Progenitor cell of endocrine pancreas (in vitro differentiated cells): ENCODE measurements around the gene VPS8. TPM values are rescaled to one million over a fixed set of nuclear protein-coding genes. Genes with fewer than 3 reads are reported as not detected.

ENCODE experiments used
- DNase-seq: peaks from one replicate; pipeline ENCODE4 v3.0.0; 2021; ENCODE audit warnings: low spot score; ENCODE audit not compliant: unreplicated experiment
- H3K27ac Mint-ChIP-seq: 2 replicates; pipeline ENCODE4 v1.8.0; 2021; ENCODE audit warnings: mild to moderate bottlenecking, moderate library complexity, mixed read lengths
- H3K27me3 Mint-ChIP-seq: 2 replicates; pipeline ENCODE4 v1.8.0; 2021; ENCODE audit warnings: mixed read lengths
- H3K36me3 Mint-ChIP-seq: 2 replicates; pipeline ENCODE4 v1.8.0; 2022; ENCODE audit warnings: mixed read lengths; ENCODE audit not compliant: insufficient read depth
- H3K4me1 Mint-ChIP-seq: 2 replicates; pipeline ENCODE4 v1.8.0; 2021; ENCODE audit warnings: low read depth, mixed read lengths
- H3K4me3 Mint-ChIP-seq: 2 replicates; pipeline ENCODE4 v1.8.0; 2021; ENCODE audit warnings: low read depth, mild to moderate bottlenecking, moderate library complexity, mixed read lengths
- H3K9me3 Mint-ChIP-seq: 2 replicates; pipeline ENCODE4 v1.8.0; 2021; ENCODE audit warnings: low read depth, mixed read lengths
- CTCF ChIP-seq: fragments of 200-600 bp; sonication (generic); IDR thresholded peaks from one replicate; pipeline ENCODE4 v1.5.0; 2021; ENCODE audit warnings: antibody characterized with exemption, mild to moderate bottlenecking; ENCODE audit not compliant: unreplicated experiment
- total RNA-seq: library from RNA; stranded (reverse); gene quantifications from 2 replicates; pipeline ENCODE4 v1.2.1, GENCODE V29; 2021

VPS8 gene
- total RNA-seq, 1 donor from 2014 or later, result 89.4 TPM

DNA sequence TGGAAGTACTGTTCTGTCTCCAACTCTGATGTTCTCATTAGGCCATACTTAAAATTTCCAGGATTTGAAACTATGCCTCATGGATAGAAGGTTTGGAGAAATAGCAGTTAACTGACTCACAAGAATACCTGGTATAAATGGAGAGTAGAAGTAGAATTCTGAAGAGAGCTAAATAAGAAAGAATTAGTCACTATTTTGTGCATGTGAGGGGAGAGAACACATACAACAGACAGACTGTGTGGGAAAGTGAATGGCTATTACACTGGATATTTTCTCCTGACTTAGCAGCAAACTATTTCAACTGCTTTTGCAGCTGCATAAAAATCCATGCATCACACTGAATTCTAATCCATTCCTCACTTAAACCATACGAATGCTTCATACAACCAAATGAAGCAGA, 269.6 kb downstream of the VPS8 start:
- H3K27me3 Mint-ChIP-seq, result no peaks in the 10 kb centered on the region
- no peak overlapping the region for H3K4me3 Mint-ChIP-seq
- H3K9me3 Mint-ChIP-seq, result no peaks in the 10 kb centered on the region
- no peak overlapping the region for H3K27ac Mint-ChIP-seq
- DNase-seq, result no peak
- TF ChIP-seq CTCF, result no peak
- no peaks in the 10 kb centered on the region for H3K4me1 Mint-ChIP-seq
- no peaks in the 10 kb centered on the region for H3K36me3 Mint-ChIP-seq

DNA sequence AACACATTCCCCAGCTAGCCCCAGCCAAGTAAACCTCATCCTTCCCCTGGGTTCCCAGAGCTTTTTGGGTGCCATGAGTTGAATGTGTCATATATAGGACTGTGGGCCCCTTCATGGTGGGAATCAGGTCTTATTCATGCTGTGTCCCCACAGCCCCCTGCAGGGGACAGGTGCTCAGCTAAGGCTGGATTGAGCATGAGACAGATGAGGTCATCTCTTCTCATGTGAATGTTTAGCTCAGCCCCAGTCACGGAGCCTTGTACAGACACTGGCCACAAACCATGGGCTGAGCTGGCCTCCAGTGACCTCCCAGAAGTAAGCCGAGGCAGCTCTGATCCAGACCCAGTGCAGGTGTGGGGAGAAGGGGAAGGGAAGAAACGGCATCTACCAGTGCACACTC, 270.2 kb downstream of the VPS8 start:
- H3K9me3 Mint-ChIP-seq, result no peaks in the 10 kb centered on the region
- no peak overlapping the region for H3K4me3 Mint-ChIP-seq
- no peak for TF ChIP-seq CTCF
- H3K4me1 Mint-ChIP-seq, result no peaks in the 10 kb centered on the region
- H3K36me3 Mint-ChIP-seq, result no peaks in the 10 kb centered on the region
- DNase-seq, result no peak
- no peak overlapping the region for H3K27ac Mint-ChIP-seq
- no peaks in the 10 kb centered on the region for H3K27me3 Mint-ChIP-seq

DNA sequence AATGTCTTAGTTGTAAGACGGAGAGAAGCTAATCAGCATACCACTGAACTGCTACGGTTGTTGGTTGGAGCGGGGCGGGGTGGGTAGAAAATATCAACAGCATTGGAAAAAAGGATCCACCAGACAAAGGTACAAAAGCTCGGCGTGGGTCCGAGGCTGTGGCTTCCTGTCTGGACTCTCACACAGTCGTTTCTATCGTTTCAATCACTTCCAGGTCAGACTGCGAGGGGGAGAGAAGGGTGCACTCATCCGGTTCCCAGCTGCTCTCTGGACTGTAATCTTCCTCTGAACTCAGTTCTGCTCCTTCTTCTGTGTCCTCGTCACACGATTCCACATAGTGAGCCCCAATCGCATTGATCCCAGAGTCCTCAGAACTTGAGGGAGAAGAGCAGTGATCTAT, 270.9 kb downstream of the VPS8 start:
- Mint-ChIP-seq H3K27ac (no peak overlapping the region), H3K4me1 (no peaks in the 10 kb centered on the region), H3K9me3 (no peaks in the 10 kb centered on the region), H3K36me3 (no peaks in the 10 kb centered on the region), H3K4me3 (no peak overlapping the region), H3K27me3 (no peaks in the 10 kb centered on the region)
- DNase-seq, result no peak
- no peak for TF ChIP-seq CTCF

- no peaks in the 10 kb centered on the region for H3K36me3 Mint-ChIP-seq
- no peak overlapping the region for H3K27ac Mint-ChIP-seq
- no peaks in the 10 kb centered on the region for H3K27me3 Mint-ChIP-seq
- no peaks in the 10 kb centered on the region for H3K4me1 Mint-ChIP-seq
- no peak for DNase-seq
- H3K4me3 Mint-ChIP-seq, result no peak overlapping the region
- H3K9me3 Mint-ChIP-seq, result no peaks in the 10 kb centered on the region
- no peak for TF ChIP-seq CTCF
These were observed 272.4 kb downstream of the VPS8 start for GRCh38 chr3:185084402-185084801.

- TF ChIP-seq CTCF, result no peak
- Mint-ChIP-seq H3K4me3 (no peak overlapping the region), H3K9me3 (no peaks in the 10 kb centered on the region), H3K4me1 (no peaks in the 10 kb centered on the region), H3K36me3 (no peaks in the 10 kb centered on the region), H3K27me3 (no peaks in the 10 kb centered on the region), H3K27ac (no peak overlapping the region)
- no peak for DNase-seq
These were observed 272.9 kb downstream of the VPS8 start for GRCh38 chr3:185084901-185085300.
